ENCODE results near the gene HAND2. TPM values are rescaled to one million over a fixed set of nuclear protein-coding genes. Genes with fewer than 3 reads are reported as not detected.

Gene HAND2
- total and polyA plus RNA-seq, 2 of the 13 experiments (the other 11 are each of a cell fraction or from before 2014, with no cell fraction given) = not detected

DNA sequence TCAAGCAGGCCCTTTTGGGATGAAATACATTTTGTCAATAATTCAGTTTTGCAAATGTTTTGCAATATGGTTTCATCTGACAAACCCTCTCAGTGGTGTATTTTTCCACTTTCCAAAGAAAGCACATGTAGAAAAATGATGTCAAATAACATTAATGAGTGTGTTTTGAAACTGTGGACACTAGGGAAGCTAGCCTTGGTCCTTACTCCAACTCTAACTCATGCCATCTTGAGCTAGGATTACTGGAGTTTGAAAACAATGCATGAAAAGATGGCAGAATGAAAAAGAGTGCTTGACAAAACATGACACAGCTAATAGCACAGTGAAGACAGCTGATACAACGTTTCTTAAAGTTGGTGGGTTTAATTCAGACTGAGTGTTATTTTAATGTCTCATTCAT is 41.4 kb downstream of the HAND2 start (continued):
- TF ChIP-seq, protein P1, sequence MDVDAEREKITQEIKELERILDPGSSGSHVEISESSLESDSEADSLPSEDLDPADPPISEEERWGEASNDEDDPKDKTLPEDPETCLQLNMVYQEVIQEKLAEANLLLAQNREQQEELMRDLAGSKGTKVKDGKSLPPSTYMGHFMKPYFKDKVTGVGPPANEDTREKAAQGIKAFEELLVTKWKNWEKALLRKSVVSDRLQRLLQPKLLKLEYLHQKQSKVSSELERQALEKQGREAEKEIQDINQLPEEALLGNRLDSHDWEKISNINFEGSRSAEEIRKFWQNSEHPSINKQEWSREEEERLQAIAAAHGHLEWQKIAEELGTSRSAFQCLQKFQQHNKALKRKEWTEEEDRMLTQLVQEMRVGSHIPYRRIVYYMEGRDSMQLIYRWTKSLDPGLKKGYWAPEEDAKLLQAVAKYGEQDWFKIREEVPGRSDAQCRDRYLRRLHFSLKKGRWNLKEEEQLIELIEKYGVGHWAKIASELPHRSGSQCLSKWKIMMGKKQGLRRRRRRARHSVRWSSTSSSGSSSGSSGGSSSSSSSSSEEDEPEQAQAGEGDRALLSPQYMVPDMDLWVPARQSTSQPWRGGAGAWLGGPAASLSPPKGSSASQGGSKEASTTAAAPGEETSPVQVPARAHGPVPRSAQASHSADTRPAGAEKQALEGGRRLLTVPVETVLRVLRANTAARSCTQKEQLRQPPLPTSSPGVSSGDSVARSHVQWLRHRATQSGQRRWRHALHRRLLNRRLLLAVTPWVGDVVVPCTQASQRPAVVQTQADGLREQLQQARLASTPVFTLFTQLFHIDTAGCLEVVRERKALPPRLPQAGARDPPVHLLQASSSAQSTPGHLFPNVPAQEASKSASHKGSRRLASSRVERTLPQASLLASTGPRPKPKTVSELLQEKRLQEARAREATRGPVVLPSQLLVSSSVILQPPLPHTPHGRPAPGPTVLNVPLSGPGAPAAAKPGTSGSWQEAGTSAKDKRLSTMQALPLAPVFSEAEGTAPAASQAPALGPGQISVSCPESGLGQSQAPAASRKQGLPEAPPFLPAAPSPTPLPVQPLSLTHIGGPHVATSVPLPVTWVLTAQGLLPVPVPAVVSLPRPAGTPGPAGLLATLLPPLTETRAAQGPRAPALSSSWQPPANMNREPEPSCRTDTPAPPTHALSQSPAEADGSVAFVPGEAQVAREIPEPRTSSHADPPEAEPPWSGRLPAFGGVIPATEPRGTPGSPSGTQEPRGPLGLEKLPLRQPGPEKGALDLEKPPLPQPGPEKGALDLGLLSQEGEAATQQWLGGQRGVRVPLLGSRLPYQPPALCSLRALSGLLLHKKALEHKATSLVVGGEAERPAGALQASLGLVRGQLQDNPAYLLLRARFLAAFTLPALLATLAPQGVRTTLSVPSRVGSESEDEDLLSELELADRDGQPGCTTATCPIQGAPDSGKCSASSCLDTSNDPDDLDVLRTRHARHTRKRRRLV (CRISPR knock-in tag; IDR thresholded peaks at IDR 0.05) = no peak
- no peak for TF ChIP-seq SSRP1 (CRISPR knock-in tag; IDR thresholded peaks at IDR 0.05)
- TF ChIP-seq, protein P2, sequence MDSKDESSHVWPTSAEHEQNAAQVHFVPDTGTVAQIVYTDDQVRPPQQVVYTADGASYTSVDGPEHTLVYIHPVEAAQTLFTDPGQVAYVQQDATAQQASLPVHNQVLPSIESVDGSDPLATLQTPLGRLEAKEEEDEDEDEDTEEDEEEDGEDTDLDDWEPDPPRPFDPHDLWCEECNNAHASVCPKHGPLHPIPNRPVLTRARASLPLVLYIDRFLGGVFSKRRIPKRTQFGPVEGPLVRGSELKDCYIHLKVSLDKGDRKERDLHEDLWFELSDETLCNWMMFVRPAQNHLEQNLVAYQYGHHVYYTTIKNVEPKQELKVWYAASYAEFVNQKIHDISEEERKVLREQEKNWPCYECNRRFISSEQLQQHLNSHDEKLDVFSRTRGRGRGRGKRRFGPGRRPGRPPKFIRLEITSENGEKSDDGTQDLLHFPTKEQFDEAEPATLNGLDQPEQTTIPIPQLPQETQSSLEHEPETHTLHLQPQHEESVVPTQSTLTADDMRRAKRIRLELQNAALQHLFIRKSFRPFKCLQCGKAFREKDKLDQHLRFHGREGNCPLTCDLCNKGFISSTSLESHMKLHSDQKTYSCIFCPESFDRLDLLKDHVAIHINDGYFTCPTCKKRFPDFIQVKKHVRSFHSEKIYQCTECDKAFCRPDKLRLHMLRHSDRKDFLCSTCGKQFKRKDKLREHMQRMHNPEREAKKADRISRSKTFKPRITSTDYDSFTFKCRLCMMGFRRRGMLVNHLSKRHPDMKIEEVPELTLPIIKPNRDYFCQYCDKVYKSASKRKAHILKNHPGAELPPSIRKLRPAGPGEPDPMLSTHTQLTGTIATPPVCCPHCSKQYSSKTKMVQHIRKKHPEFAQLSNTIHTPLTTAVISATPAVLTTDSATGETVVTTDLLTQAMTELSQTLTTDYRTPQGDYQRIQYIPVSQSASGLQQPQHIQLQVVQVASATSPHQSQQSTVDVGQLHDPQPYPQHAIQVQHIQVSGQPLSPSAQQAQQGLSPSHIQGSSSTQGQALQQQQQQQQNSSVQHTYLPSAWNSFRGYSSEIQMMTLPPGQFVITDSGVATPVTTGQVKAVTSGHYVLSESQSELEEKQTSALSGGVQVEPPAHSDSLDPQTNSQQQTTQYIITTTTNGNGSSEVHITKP (CRISPR knock-in tag; IDR thresholded peaks at IDR 0.05; ENCODE audit: low read depth) = no peak
- TF ChIP-seq GATAD1 (CRISPR knock-in tag; IDR thresholded peaks at IDR 0.05) = no peak

DNA sequence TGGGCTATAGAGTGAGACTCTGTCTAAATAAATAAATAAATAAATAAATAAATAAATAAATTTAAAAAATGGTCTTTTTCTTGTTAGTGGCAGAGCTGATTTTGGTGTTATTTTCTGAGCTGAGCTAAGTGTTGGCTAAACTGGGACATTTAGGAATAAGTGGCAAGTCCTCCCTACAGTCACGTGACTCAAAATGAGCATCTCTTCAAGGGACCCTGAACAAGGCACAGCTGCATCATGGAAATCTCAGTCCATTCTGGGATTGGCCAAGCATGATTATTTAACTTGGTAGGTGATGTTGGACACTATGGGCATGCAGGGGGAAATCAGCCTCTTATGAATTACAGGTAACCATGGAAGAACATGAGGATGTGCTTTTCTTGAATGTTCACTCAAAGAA is 42.0 kb downstream of the HAND2 start:
- no peak overlapping the region for H3K27ac ChIP-seq (ENCODE audit: extremely low read length, insufficient read depth, low read length)
- H2AFZ ChIP-seq (ENCODE audit: low read length) = no peak overlapping the region
- H3K4me2 ChIP-seq (ENCODE audit: low read depth, low read length) = no peak overlapping the region
- no TSS peak for BruUV-seq (replicated peaks)
- ChIA-PET CTCF (ENCODE audit: low intra/inter-chr PET ratio, low total read pairs) (no interaction called here), POLR2A (no interaction called here)
- FAIRE-seq = no peak
- in situ Hi-C loops (cut with HindIII; ENCODE audit: extremely low pct_ligation_motif_present, low pct_unique_long_range_greater_than_20kb) (no loop called here), intact Hi-C loops (cut with micrococcal nuclease; ENCODE audit: unreplicated experiment) (no loop called here)
- 6% methylated on average over 1 of the region's 1 CpG for WGBS (ENCODE audit: low lambda C conversion rate)
- H3K36me3 ChIP-seq (replicated peaks in 1 of 2; ENCODE audit: control insufficient read depth in 1 of 2, insufficient read depth in 2 of 2, low read length in 2 of 2) = no peaks in the 10 kb centered on the region
- DNase-seq (ENCODE audit: low spot score) = no peak
- no peak for ATAC-seq
- H3K9me3 ChIP-seq (ENCODE audit: low read length) = no peaks in the 10 kb centered on the region
- peaks cover 20% of the 10 kb centered on the region for H3K4me1 ChIP-seq (ENCODE audit: insufficient read depth, low read length)
- H4K20me1 ChIP-seq (ENCODE audit: insufficient read depth, low read length) = no peaks in the 10 kb centered on the region
- H3K79me2 ChIP-seq (ENCODE audit: insufficient read depth, low read length) = no peaks in the 10 kb centered on the region
- no peak overlapping the region for H3K4me3 ChIP-seq (replicated peaks in 1 of 3; ENCODE audit: insufficient read depth in 1 of 3, low read depth in 2 of 3, low read length in 3 of 3)
- no peak overlapping the region for H3K9ac ChIP-seq (ENCODE audit: insufficient read depth, low read depth, low read length)
- H3K27me3 ChIP-seq (ENCODE audit: control insufficient read depth in 1 of 2, insufficient read depth in 2 of 2, low read length in 2 of 2) = no peaks in the 10 kb centered on the region; a peak in 1 of 5 replicates
- TF ChIP-seq, protein P3, sequence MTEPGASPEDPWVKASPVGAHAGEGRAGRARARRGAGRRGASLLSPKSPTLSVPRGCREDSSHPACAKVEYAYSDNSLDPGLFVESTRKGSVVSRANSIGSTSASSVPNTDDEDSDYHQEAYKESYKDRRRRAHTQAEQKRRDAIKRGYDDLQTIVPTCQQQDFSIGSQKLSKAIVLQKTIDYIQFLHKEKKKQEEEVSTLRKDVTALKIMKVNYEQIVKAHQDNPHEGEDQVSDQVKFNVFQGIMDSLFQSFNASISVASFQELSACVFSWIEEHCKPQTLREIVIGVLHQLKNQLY (CRISPR knock-in tag; IDR thresholded peaks at IDR 0.05) = no peak
- TF ChIP-seq NFIB (CRISPR knock-in tag; IDR thresholded peaks at IDR 0.05; ENCODE audit: borderline replicate concordance) = no peak
- no peak for TF ChIP-seq ZNF777 (CRISPR knock-in tag; IDR thresholded peaks at IDR 0.05)
- TF ChIP-seq NKX3-1 (CRISPR knock-in tag; IDR thresholded peaks at IDR 0.05) = no peak
- no peak for TF ChIP-seq FOXJ3 (CRISPR knock-in tag; IDR thresholded peaks at IDR 0.05; ENCODE audit: borderline replicate concordance)
- TF ChIP-seq, protein P4, sequence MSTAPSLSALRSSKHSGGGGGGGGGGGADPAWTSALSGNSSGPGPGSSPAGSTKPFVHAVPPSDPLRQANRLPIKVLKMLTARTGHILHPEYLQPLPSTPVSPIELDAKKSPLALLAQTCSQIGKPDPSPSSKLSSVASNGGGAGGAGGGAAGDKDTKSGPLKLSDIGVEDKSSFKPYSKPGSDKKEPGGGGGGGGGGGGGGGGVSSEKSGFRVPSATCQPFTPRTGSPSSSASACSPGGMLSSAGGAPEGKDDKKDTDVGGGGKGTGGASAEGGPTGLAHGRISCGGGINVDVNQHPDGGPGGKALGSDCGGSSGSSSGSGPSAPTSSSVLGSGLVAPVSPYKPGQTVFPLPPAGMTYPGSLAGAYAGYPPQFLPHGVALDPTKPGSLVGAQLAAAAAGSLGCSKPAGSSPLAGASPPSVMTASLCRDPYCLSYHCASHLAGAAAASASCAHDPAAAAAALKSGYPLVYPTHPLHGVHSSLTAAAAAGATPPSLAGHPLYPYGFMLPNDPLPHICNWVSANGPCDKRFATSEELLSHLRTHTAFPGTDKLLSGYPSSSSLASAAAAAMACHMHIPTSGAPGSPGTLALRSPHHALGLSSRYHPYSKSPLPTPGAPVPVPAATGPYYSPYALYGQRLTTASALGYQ (CRISPR knock-in tag; IDR thresholded peaks at IDR 0.05) = no peak
- TF ChIP-seq RAD51 (IDR thresholded peaks at IDR 0.05; ENCODE audit: borderline replicate concordance) = peak; percentile 65; the same call in 1 of the 2 replicates
